Testis (tissue), 3 donors: ENCODE results near the gene KLF14. TPM values are rescaled to one million over a fixed set of nuclear protein-coding genes. Genes with fewer than 3 reads are reported as not detected.

Experiments used
- DNase-seq: peaks from one replicate; pipeline ENCODE4 v3.0.0-alpha.2; 2019
- H3K27ac ChIP-seq, 2 donors: fragments of 200-600 bp; sonication (generic); one replicate each; pipeline ENCODE4 v1.5.1; 2019
- H3K27me3 ChIP-seq: fragments of 200-600 bp; sonication (generic); one replicate; pipeline ENCODE4 v1.5.1; 2019
- H3K36me3 ChIP-seq: fragments of 200-600 bp; sonication (generic); one replicate; pipeline ENCODE4 v1.5.1; 2017; ENCODE audit warnings: low read depth; ENCODE audit errors: missing control alignments
- H3K4me1 ChIP-seq: fragments of 200-600 bp; sonication (generic); one replicate; pipeline ENCODE4 v1.5.1; 2019
- H3K4me3 ChIP-seq, 2 donors: fragments of 200-600 bp; sonication (generic); one replicate each; pipeline ENCODE4 v1.5.1; 2017 to 2019
- H3K9me3 ChIP-seq: fragments of 200-600 bp; sonication (generic); one replicate; pipeline ENCODE4 v1.5.1; 2017
- CTCF ChIP-seq, 3 experiments: fragments of 450-650 bp in 2 of 3; fragments of 200-600 bp in 1 of 3; sonication (generic) in 1 of 3; IDR thresholded peaks; one replicate each; pipeline ENCODE4 v1.5.1; 2016 to 2019; ENCODE audit warnings: antibody characterized with exemption in 3 of 3, mild to moderate bottlenecking in 2 of 3, moderate library complexity in 1 of 3
- POLR2A ChIP-seq: fragments of 450-650 bp; IDR thresholded peaks from one replicate; pipeline ENCODE4 v1.6.1; 2017; ENCODE audit warnings: antibody characterized with exemption, mild to moderate bottlenecking, moderate library complexity
- WGBS, 2 donors: methylation state at CpG; one replicate each; pipeline ENCODE4 v1.1.5; 2018; 5-methylcytosine and 5-hydroxymethylcytosine counted together
- intact Hi-C: fragments of 100-400 bp; cut with DNase I; formaldehyde crosslinking; loops from one replicate; pipeline ENCODE4 v1.15.1; 2023; ENCODE audit warnings: low total_unique reads
- polyA plus RNA-seq: library from polyadenylated mRNA; stranded (reverse); fragments of 350-450 nt; fragmentation: Illumina TruSeq; extraction: RNeasy Lipid Tissue Mini Kit (QIAGEN cat#74804); gene quantifications from one replicate; pipeline ENCODE4 v1.2.3, GENCODE V29; 2014; ENCODE audit warnings: low read depth, low replicate concordance; ENCODE audit not compliant: insufficient read depth
- total RNA-seq, 2 donors: library from RNA; depleted of rRNA; stranded (reverse); fragments of >200 nt; gene quantifications; one replicate each; pipeline ENCODE4 v1.2.3, GENCODE V29; 2016

Gene KLF14
- total and polyA plus RNA-seq, 3 donors from 2014 or later, result 0.93 to 1.7 (median 1.5) TPM

- H3K9me3 ChIP-seq, result no peaks in the 10 kb centered on the region
- H3K4me1 ChIP-seq, result no peaks in the 10 kb centered on the region
- WGBS, 2 donors, result 91 to 92% methylated on average over 1 of the region's 1 CpG
Observed at GRCh38 chr7:130689683-130690082, 44.3 kb downstream of the KLF14 start.

GRCh38 chr7:130683026-130683425 lies 51.0 kb downstream of the KLF14 start:
- intact Hi-C loops, result no loop called here
- no peak for TF ChIP-seq CTCF (IDR thresholded peaks at IDR 0.05)
- no peak for TF ChIP-seq POLR2A
- H3K4me3 ChIP-seq, result no peak overlapping the region
- no peaks in the 10 kb centered on the region for H3K27me3 ChIP-seq
- H3K27ac ChIP-seq, result no peak overlapping the region
- no peak for DNase-seq
- WGBS, 2 donors, result 99 to 100% methylated on average over 2 of the region's 2 CpGs
- H3K36me3 ChIP-seq, result no peaks in the 10 kb centered on the region
- no peaks in the 10 kb centered on the region for H3K9me3 ChIP-seq
- no peaks in the 10 kb centered on the region for H3K4me1 ChIP-seq

More at GRCh38 chr7:130689683-130690082, 44.3 kb downstream of the KLF14 start:
- DNase-seq, result no peak
- H3K27ac ChIP-seq, result no peak overlapping the region
- intact Hi-C loops, result no loop called here
- no peaks in the 10 kb centered on the region for H3K36me3 ChIP-seq
- H3K4me3 ChIP-seq, result no peak overlapping the region
- TF ChIP-seq POLR2A (no peak), CTCF (IDR thresholded peaks at IDR 0.05) (no peak)
- no peaks in the 10 kb centered on the region for H3K27me3 ChIP-seq

Other genes starting within 250 kb of the KLF14 start
- 10 to 100 TPM; 32.5 to 36.5 TPM for gene MEST, start 242.1 kb downstream of the KLF14 start, total RNA-seq
- gene MEST, start 242.1 kb downstream of the KLF14 start, polyA plus RNA-seq, result 65.2 TPM
- gene COPG2, start 65.5 kb downstream of the KLF14 start, total RNA-seq, result 10 to 100 TPM; 41.8 to 51.0 TPM
- 44.2 TPM for gene COPG2, start 65.5 kb downstream of the KLF14 start, polyA plus RNA-seq
- gene TSGA13, start 47.7 kb downstream of the KLF14 start, total RNA-seq, result 1 to 10 TPM; 6.8 to 9.5 TPM
- gene TSGA13, start 47.7 kb downstream of the KLF14 start, polyA plus RNA-seq, result 20.4 TPM